ENCODE results near the gene ASB18. TPM values are rescaled to one million over a fixed set of nuclear protein-coding genes. Genes with fewer than 3 reads are reported as not detected.

ASB18 gene
- polyA plus RNA-seq, 1 donor (not counting 4 experiments of a cell fraction or from before 2014, with no cell fraction given): not detected

- no peak overlapping the region for H2AFZ ChIP-seq (ENCODE audit: control insufficient read depth, low read length)
- H3K27me3 ChIP-seq (ENCODE audit: control insufficient read depth, extremely low read depth, insufficient read depth, low read length): peaks cover 48% of the 10 kb centered on the region
- H3K4me2 ChIP-seq (ENCODE audit: control insufficient read depth, extremely low read depth, insufficient read depth, low read depth, low read length): peak overlapping the region; percentile 64
- TF ChIP-seq EZH2 (IDR thresholded peaks at IDR 0.05; ENCODE audit: low read length): no peak
- TF ChIP-seq CTCF (optimal IDR thresholded peaks at IDR 0.05 in 1 of 3, IDR thresholded peaks at IDR 0.05 in 1 of 3, conservative IDR thresholded peaks at IDR 0.05 in 1 of 3; ENCODE audit: extremely low read depth in 1 of 3, insufficient read depth in 2 of 3, low read length in 3 of 3): no peak
- FAIRE-seq: no peak
- no peak for DNase-seq (ENCODE audit: low read depth, low spot score)
- no peak overlapping the region for H3K9ac ChIP-seq (ENCODE audit: control insufficient read depth, extremely low read depth, insufficient read depth, low read length)
- dilution Hi-C loops (cut with MboI; ENCODE audit: extremely low pct_ligation_motif_present, low sequenced_read_pairs): no loop called here
- no peaks in the 10 kb centered on the region for H4K20me1 ChIP-seq (ENCODE audit: control insufficient read depth, extremely low read depth, insufficient read depth, low read length)
- H3K4me3 ChIP-seq (ENCODE audit: control insufficient read depth in 2 of 3, extremely low read depth in 1 of 3, insufficient read depth in 2 of 3, low read depth in 1 of 3, low read length in 3 of 3): no peak overlapping the region
- H3K9me3 ChIP-seq (ENCODE audit: control insufficient read depth, low read depth, low read length): no peaks in the 10 kb centered on the region
- no peaks in the 10 kb centered on the region for H3K79me2 ChIP-seq (ENCODE audit: control insufficient read depth, insufficient read depth, low read length)
- H3K9me1 ChIP-seq (ENCODE audit: control insufficient read depth, extremely low read depth, insufficient read depth, low read length): no peaks in the 10 kb centered on the region
- H3K4me1 ChIP-seq (ENCODE audit: control insufficient read depth, extremely low read depth, insufficient read depth, low read length): peaks cover 20% of the 10 kb centered on the region
- H3K36me3 ChIP-seq (ENCODE audit: control insufficient read depth in 2 of 2, extremely low read depth in 1 of 2, insufficient read depth in 2 of 2, low read length in 2 of 2): no peaks in the 10 kb centered on the region
- no peak overlapping the region for H3K27ac ChIP-seq (ENCODE audit: control insufficient read depth, insufficient read depth, low read length)
These were observed 102.7 kb downstream of the ASB18 start for GRCh38 chr2:236161531-236161930.

GRCh38 chr2:236161082-236161462, 103.1 kb downstream of the ASB18 start:
- no peaks in the 10 kb centered on the region for H3K9me3 ChIP-seq (ENCODE audit: control insufficient read depth, low read depth, low read length)
- H2AFZ ChIP-seq (ENCODE audit: control insufficient read depth, low read length): no peak overlapping the region
- no peak for FAIRE-seq
- no peak overlapping the region for H3K27ac ChIP-seq (ENCODE audit: control insufficient read depth, insufficient read depth, low read length)
- H3K4me2 ChIP-seq (ENCODE audit: control insufficient read depth, extremely low read depth, insufficient read depth, low read depth, low read length): no peak overlapping the region
- H3K4me3 ChIP-seq (ENCODE audit: control insufficient read depth in 2 of 3, extremely low read depth in 1 of 3, insufficient read depth in 2 of 3, low read depth in 1 of 3, low read length in 3 of 3): no peak overlapping the region
- H3K9ac ChIP-seq (ENCODE audit: control insufficient read depth, extremely low read depth, insufficient read depth, low read length): no peak overlapping the region
- TF ChIP-seq CTCF (optimal IDR thresholded peaks at IDR 0.05 in 1 of 3, IDR thresholded peaks at IDR 0.05 in 1 of 3, conservative IDR thresholded peaks at IDR 0.05 in 1 of 3; ENCODE audit: extremely low read depth in 1 of 3, insufficient read depth in 2 of 3, low read length in 3 of 3): no peak
- TF ChIP-seq EZH2 (IDR thresholded peaks at IDR 0.05; ENCODE audit: low read length): no peak
- no peaks in the 10 kb centered on the region for H3K36me3 ChIP-seq (ENCODE audit: control insufficient read depth in 2 of 2, extremely low read depth in 1 of 2, insufficient read depth in 2 of 2, low read length in 2 of 2)
- peaks cover 19% of the 10 kb centered on the region for H3K4me1 ChIP-seq (ENCODE audit: control insufficient read depth, extremely low read depth, insufficient read depth, low read length)
- peaks cover 44% of the 10 kb centered on the region for H3K27me3 ChIP-seq (ENCODE audit: control insufficient read depth, extremely low read depth, insufficient read depth, low read length)
- no peaks in the 10 kb centered on the region for H3K9me1 ChIP-seq (ENCODE audit: control insufficient read depth, extremely low read depth, insufficient read depth, low read length)
- no peaks in the 10 kb centered on the region for H3K79me2 ChIP-seq (ENCODE audit: control insufficient read depth, insufficient read depth, low read length)
- no peaks in the 10 kb centered on the region for H4K20me1 ChIP-seq (ENCODE audit: control insufficient read depth, extremely low read depth, insufficient read depth, low read length)
- no peak for DNase-seq (ENCODE audit: low read depth, low spot score)
- dilution Hi-C loops (cut with MboI; ENCODE audit: extremely low pct_ligation_motif_present, low sequenced_read_pairs): no loop called here

Data from keratinocyte (primary cell).